ENCODE data around the gene SHISAL2A.
A peak's percentile ranks its signal among the peaks of the same experiment; 100 is the strongest.

The SHISAL2A gene

GRCh38 chr1:52662645-52663313, 29.8 kb downstream of the SHISAL2A start:
- peak; percentile 47 for DNase-seq

- no peak for DNase-seq
Observed at GRCh38 chr1:52663716-52664115, 30.7 kb downstream of the SHISAL2A start.

GRCh38 chr1:52665006-52665941, 32.3 kb downstream of the SHISAL2A start:
- no peak for DNase-seq

- no peak for DNase-seq
Observed at GRCh38 chr1:52667290-52667689, 34.3 kb downstream of the SHISAL2A start.

GRCh38 chr1:52667984-52668383, 35.0 kb downstream of the SHISAL2A start:
- no peak for DNase-seq

GRCh38 chr1:52668711-52669110, 35.7 kb downstream of the SHISAL2A start:
- DNase-seq = no peak

GRCh38 chr1:52669696-52670095, 36.7 kb downstream of the SHISAL2A start:
- no peak for DNase-seq

- DNase-seq = no peak
Observed at GRCh38 chr1:52670604-52671003, 37.6 kb downstream of the SHISAL2A start.

- no peak for DNase-seq
Observed at GRCh38 chr1:52672946-52673345, 40.0 kb downstream of the SHISAL2A start.

GRCh38 chr1:52673513-52673912, 40.5 kb downstream of the SHISAL2A start:
- no peak for DNase-seq

GRCh38 chr1:52674497-52675384, 41.8 kb downstream of the SHISAL2A start:
- no peak for DNase-seq

GRCh38 chr1:52676249-52676903, 43.4 kb downstream of the SHISAL2A start:
- no peak for DNase-seq

- no peak for DNase-seq
Observed at GRCh38 chr1:52677076-52677806, 44.3 kb downstream of the SHISAL2A start.

GRCh38 chr1:52679048-52679447, 46.1 kb downstream of the SHISAL2A start:
- DNase-seq = no peak

GRCh38 chr1:52679498-52679897, 46.5 kb downstream of the SHISAL2A start:
- no peak for DNase-seq

- DNase-seq = no peak
Observed at GRCh38 chr1:52680353-52680752, 47.4 kb downstream of the SHISAL2A start.

GRCh38 chr1:52681136-52681535, 48.2 kb downstream of the SHISAL2A start:
- no peak for DNase-seq

GRCh38 chr1:52683367-52683940, 50.5 kb downstream of the SHISAL2A start:
- DNase-seq = no peak

GRCh38 chr1:52684545-52684944, 51.6 kb downstream of the SHISAL2A start:
- DNase-seq = no peak

GRCh38 chr1:52686261-52686751, 53.3 kb downstream of the SHISAL2A start:
- DNase-seq = peak; percentile 48

- DNase-seq = no peak
Observed at GRCh38 chr1:52686830-52687229, 53.9 kb downstream of the SHISAL2A start.

Data from DMS153 (cell line).